Measurements from ENCODE around the gene ACSL3.

Gene ACSL3

DNA sequence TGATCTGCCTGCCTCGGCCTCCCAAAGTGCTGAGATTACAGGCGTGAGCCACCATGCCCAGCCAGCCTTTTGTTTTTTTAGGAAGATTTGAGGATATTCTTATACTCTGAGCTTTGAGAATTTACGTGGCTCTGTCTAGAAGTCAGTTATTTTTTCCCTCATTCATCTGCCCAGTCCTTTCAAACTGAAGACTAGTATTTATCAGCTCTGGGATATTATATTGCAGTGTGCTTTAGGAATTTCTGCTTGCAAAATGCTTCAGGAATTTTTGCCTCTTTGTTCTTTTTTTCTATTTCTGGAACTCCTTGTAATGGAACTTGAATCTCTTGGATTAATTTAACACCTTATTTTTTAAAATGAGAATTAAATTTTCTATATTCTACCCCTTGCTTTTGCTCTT, 22.6 kb downstream of the ACSL3 start:
- DNase-seq: no peak

- no peak for DNase-seq
Observed at GRCh38 chr2:222884114-222884771, 23.4 kb downstream of the ACSL3 start.

GRCh38 chr2:222884805-222885424, 24.1 kb downstream of the ACSL3 start:
- DNase-seq: no peak

GRCh38 chr2:222887124-222887523, 26.3 kb downstream of the ACSL3 start:
- DNase-seq: no peak

DNA sequence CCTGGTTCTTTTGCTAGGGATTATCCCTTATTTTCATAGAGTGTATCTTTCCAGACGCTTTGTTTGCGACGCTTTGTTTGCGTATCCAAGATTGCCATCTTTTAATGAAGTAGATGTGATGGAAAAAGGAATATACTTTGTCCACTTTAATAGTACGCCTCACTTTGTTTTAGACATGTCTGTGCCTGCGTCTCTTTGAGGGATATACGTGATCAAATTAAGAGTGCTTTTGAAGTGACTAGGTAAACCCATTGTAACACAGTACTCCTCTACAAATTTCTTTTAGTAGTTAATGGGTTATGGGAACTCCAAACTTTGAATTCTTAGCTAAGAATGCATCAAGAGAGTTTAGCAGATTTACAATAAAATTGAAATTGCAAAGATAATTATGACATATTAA, 27.9 kb downstream of the ACSL3 start:
- DNase-seq: no peak

DNA sequence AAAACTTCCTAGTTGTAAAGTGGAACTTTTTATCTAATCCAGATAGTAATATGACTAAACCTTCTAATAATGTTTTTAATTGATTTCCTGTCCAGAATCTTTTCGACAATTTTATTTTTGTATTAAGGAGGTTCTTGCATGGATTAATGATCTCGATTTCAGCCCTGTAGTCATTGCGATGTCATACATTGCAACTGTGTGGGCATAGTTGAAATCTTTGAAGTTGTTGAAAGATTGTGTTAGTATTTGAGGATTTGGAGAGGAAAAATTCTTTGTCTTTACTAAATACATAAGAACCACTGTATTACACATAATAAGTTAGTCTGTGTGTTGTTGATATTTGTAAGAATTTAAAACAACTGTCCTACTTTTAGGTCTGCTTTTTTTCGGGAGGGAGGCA, 31.1 kb downstream of the ACSL3 start:
- no peak for DNase-seq

- DNase-seq: no peak
Observed at GRCh38 chr2:222892321-222892720, 31.5 kb downstream of the ACSL3 start.

GRCh38 chr2:222892761-222893160, 31.9 kb downstream of the ACSL3 start:
- DNase-seq: no peak

- no peak for DNase-seq
Observed at GRCh38 chr2:222893716-222894115, 32.9 kb downstream of the ACSL3 start.

GRCh38 chr2:222895144-222895543, 34.3 kb downstream of the ACSL3 start:
- no peak for DNase-seq

DNA sequence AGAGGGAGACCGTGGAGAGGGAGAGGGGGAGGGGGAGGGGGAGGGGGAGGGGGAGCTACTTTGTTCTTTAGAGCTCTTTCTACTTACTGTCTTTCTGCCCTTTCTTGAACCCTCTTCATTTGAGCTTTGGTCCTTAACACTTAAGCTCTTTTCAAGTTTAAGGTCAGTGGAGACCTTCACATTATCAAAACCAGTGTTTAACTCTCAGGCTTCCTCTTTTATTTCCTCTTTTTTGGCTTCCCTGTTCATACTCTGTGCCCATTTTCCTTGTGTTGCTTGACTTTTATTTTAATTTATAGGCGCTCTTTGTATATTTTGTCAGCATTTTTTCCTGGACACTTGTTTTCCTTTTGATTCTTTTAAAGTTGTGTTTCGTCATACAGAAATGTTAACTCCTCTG, 37.1 kb downstream of the ACSL3 start:
- DNase-seq: no peak

DNA sequence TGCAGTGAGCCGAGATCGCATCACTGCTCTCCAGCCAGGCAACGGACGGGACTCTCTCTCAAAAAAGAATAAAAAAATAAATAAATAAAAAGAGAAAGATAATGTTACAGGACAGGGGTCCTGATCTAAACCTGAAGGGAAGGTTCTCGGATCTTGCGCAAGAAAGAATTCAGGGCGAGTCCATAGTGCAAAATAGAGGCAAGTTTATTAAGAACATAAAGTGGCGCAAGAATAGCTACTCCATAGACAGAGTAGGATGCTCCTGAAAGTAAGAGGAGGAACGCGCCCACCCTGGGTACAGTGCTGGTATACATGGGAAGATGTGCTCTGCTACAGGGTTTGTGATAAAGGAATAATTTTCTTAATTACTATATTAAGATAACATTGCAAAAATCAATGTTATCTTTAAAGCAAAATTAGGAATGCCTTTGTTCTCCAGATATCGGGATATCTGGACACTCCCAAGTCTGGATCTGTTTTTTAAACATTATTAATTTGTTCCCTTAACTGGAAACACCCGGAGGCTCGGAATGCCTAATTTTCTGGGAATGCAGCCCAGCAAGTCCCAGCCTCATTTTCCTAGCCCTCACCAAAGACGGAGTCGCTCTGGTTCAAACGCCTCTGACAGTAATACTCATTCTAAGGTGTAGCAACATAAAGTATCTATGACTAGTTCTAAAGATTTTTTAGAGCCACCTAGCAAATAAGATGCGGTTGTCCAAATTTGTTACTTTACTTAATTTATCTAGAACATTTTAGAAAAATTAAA, 38.8 kb downstream of the ACSL3 start:
- DNase-seq: no peak

GRCh38 chr2:222900354-222900753, 39.5 kb downstream of the ACSL3 start:
- DNase-seq: no peak

DNA sequence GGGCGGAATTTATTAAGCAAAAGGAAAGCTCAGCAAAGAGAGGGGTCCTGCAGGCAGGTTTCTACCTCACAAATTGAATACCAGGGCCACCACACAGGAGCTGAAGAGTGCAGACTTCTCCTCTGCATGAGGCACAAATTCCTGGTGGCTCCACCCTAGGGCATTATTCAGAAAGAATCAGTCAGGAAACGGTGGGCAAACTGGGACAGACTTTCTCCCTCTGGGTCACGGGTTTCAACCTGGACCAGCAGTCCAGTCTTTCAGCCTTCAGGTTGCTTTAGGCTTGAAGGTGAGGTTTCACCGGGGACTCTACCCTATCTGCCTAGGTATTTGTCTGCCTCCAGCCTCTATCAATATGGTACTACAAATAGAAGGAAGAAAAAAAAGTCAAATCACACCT, 41.8 kb downstream of the ACSL3 start:
- no peak for DNase-seq

GRCh38 chr2:222903234-222904220, 42.7 kb downstream of the ACSL3 start:
- peak in 4 of 6 experiments; percentile 2 to 49 (median 28) for DNase-seq

GRCh38 chr2:222904557-222905258, 43.9 kb downstream of the ACSL3 start:
- DNase-seq: no peak

GRCh38 chr2:222907048-222907447, 46.2 kb downstream of the ACSL3 start:
- no peak for DNase-seq

DNA sequence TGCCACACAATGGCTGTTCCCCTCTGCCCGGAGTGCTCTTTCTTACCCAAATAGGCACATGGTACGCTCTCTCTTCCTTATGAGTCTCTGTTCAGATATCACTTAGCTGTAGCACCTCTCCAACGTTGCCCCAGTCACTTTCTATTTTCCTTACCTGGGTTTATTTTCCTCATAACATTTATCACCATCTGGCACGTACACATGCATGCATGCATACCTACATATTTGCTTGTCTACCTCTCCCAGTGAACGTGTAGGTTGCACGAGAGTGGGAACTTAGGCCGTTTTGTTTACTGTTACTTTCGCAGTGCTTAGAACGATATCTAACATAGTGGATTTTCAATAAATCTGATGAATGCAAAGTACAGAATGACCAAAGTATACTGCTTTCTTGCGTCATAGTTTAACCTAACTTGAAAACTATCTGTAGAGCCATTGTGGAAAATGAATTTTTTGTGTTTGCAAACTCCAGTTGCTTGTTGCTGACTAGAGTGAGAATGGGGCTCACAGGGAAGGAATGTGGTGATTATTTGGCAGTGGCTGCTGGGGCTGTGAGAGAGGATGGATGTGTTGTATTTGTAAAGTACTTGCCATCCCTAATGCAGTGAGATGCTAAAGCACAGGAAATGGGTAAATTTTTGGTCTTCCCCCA, 47.1 kb downstream of the ACSL3 start:
- DNase-seq: no peak

DNA sequence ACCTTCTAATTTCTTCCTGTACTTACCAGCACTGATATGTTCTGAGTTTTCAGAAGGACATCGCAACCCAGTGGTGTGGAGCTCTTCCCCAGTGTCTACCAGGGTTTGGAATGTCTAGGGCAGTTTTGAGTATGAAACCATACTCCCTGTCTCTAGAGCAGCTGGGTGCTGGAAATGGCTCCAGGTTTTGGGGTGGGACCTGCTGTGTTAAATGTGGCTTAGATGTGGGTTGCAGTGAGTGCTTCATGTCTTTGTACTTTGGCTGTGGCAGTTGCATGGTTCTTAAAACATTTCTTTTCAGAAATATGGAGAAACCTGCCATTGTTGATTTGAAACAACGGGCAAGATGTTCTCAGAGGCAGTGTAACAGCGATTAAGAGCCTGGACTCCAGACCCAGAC, 48.5 kb downstream of the ACSL3 start:
- peak in 1 of 6 experiments; percentile 3 for DNase-seq

- no peak for DNase-seq
Observed at GRCh38 chr2:222912117-222912516, 51.3 kb downstream of the ACSL3 start.

GRCh38 chr2:222912776-222913175, 51.9 kb downstream of the ACSL3 start:
- DNase-seq: no peak
